ENCODE results near the gene OR4C13.
"Not testable (repeated sequence)": the region's sequence is repeated elsewhere in the genome, so short reads cannot be mapped to it uniquely, and the experiment has no call there.

DNA sequence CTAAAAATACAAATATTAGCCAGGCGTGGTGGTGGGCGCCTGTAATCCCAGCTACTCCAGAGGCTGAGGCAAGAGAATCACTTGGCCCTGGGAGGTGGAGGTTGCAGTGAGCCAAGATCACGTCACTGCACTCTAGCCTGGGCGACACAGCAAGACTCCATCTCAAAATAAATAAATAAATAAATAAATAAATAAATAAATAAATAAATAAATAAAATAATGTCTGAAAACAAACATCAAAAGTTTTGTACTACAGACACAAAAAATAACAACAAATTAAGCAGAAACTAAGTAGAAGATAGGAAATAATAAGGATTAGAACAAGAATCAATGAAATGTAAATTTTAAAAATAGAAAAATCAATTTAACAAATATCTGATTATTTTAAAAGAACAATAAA is 21.2 kb downstream of the OR4C13 start:
- TF ChIP-seq, protein P1, sequence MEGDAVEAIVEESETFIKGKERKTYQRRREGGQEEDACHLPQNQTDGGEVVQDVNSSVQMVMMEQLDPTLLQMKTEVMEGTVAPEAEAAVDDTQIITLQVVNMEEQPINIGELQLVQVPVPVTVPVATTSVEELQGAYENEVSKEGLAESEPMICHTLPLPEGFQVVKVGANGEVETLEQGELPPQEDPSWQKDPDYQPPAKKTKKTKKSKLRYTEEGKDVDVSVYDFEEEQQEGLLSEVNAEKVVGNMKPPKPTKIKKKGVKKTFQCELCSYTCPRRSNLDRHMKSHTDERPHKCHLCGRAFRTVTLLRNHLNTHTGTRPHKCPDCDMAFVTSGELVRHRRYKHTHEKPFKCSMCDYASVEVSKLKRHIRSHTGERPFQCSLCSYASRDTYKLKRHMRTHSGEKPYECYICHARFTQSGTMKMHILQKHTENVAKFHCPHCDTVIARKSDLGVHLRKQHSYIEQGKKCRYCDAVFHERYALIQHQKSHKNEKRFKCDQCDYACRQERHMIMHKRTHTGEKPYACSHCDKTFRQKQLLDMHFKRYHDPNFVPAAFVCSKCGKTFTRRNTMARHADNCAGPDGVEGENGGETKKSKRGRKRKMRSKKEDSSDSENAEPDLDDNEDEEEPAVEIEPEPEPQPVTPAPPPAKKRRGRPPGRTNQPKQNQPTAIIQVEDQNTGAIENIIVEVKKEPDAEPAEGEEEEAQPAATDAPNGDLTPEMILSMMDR (IDR thresholded peaks at IDR 0.05), result not testable (repeated sequence)
- not testable (repeated sequence) for TF ChIP-seq POLR2A (IDR thresholded peaks at IDR 0.05)
